IPS DF 4.7 (cell line): ENCODE results near the gene CHRM4.

Experiments
- DNase-seq: peaks from one replicate; pipeline ENCODE4 v3.0.0-alpha.2; 2013; ENCODE audit warnings: low spot score; ENCODE audit errors: extremely low read depth

CHRM4 gene

GRCh38 chr11:46391578-46392420 lies at the start of gene CHRM4:
CHRM4 (minus strand) TSS chr11:46391776; CDS start chr11:46386557, 5,219 bp downstream.
- DNase-seq = no peak

- no peak for DNase-seq
Observed at GRCh38 chr11:46438211-46438610, 46.6 kb upstream of the CHRM4 start.

- no peak for DNase-seq
Observed at GRCh38 chr11:46437122-46437689, 45.6 kb upstream of the CHRM4 start.

- DNase-seq = no peak
Observed at GRCh38 chr11:46436113-46436512, 44.5 kb upstream of the CHRM4 start.

- DNase-seq = no peak
Observed at GRCh38 chr11:46435679-46436078, 44.1 kb upstream of the CHRM4 start.

GRCh38 chr11:46431211-46431610 lies 39.6 kb upstream of the CHRM4 start:
- no peak for DNase-seq

GRCh38 chr11:46429717-46430116 lies 38.1 kb upstream of the CHRM4 start:
- no peak for DNase-seq

GRCh38 chr11:46427364-46427763 lies 35.8 kb upstream of the CHRM4 start:
- DNase-seq = peak; percentile 28

- no peak for DNase-seq
Observed at GRCh38 chr11:46426233-46426991, 34.8 kb upstream of the CHRM4 start.

- no peak for DNase-seq
Observed at GRCh38 chr11:46422588-46422987, 31.0 kb upstream of the CHRM4 start.

GRCh38 chr11:46421257-46421880 lies 29.8 kb upstream of the CHRM4 start:
- no peak for DNase-seq

- no peak for DNase-seq
Observed at GRCh38 chr11:46420513-46420912, 28.9 kb upstream of the CHRM4 start.

- DNase-seq = no peak
Observed at GRCh38 chr11:46418751-46419150, 27.2 kb upstream of the CHRM4 start.

- no peak for DNase-seq
Observed at GRCh38 chr11:46417711-46418110, 26.1 kb upstream of the CHRM4 start.

- no peak for DNase-seq
Observed at GRCh38 chr11:46414879-46415278, 23.3 kb upstream of the CHRM4 start.

GRCh38 chr11:46414466-46414796 lies 22.9 kb upstream of the CHRM4 start:
- DNase-seq = no peak

GRCh38 chr11:46413760-46414465 lies 22.3 kb upstream of the CHRM4 start:
- no peak for DNase-seq

- no peak for DNase-seq
Observed at GRCh38 chr11:46410021-46410420, 18.4 kb upstream of the CHRM4 start.

- DNase-seq = no peak
Observed at GRCh38 chr11:46408407-46408986, 16.9 kb upstream of the CHRM4 start.

GRCh38 chr11:46407635-46408034 lies 16.1 kb upstream of the CHRM4 start:
- DNase-seq = no peak

- DNase-seq = no peak
Observed at GRCh38 chr11:46404476-46405017, 13.0 kb upstream of the CHRM4 start.
